HepG2 (cell line): ENCODE measurements around the gene HSDL1. TPM values are rescaled to one million over a fixed set of nuclear protein-coding genes. Genes with fewer than 3 reads are reported as not detected.

Source experiments
- ATF1 ChIP-seq: IDR thresholded peaks from 2 replicates; pipeline ENCODE4 v1.6.1; 2016; ENCODE audit warnings: mild to moderate bottlenecking, control low read depth
- BCL3 ChIP-seq: sonication (generic); formaldehyde crosslinking; IDR thresholded peaks from 2 replicates; pipeline ENCODE4 v1.5.1; 2020; ENCODE audit warnings: mild to moderate bottlenecking, missing genetic modification reagents, moderate library complexity
- FOXO1 ChIP-seq: sonication (generic); formaldehyde crosslinking; IDR thresholded peaks from 2 replicates; pipeline ENCODE4 v1.4.0; 2020; ENCODE audit warnings: missing genetic modification reagents
- GPN1 ChIP-seq: sonication (generic); formaldehyde crosslinking; IDR thresholded peaks from 2 replicates; pipeline ENCODE4 v1.5.1; 2020; ENCODE audit warnings: missing genetic modification reagents, borderline replicate concordance
- HMGXB4 ChIP-seq, 2 experiments: sonication (generic) in 1 of 2; formaldehyde crosslinking in 1 of 2; IDR thresholded peaks; 2 replicates each; pipeline versions ENCODE4 v1.4.0 to v1.6.1; 2018 to 2020; ENCODE audit warnings: missing genetic modification reagents in 2 of 2, borderline replicate concordance in 1 of 2, low read depth in 1 of 2, mild to moderate bottlenecking in 1 of 2, missing biosample characterization in 1 of 2
- HOXA5 ChIP-seq: sonication (generic); formaldehyde crosslinking; IDR thresholded peaks from 2 replicates; pipeline ENCODE4 v1.4.0; 2020; ENCODE audit warnings: missing genetic modification reagents
- MTA3 ChIP-seq: sonication (generic); formaldehyde crosslinking; IDR thresholded peaks from 2 replicates; pipeline ENCODE4 v1.4.0; 2020; ENCODE audit warnings: missing genetic modification reagents
- NCOA2 ChIP-seq: sonication (generic); formaldehyde crosslinking; IDR thresholded peaks from 2 replicates; pipeline ENCODE4 v1.8.0; 2022; ENCODE audit warnings: inconsistent platforms
- PTBP1 ChIP-seq: fragments of 200-400 bp; formaldehyde crosslinking; IDR thresholded peaks from 2 replicates; pipeline ENCODE4 v1.6.1; 2018; ENCODE audit warnings: low read length, low read depth; ENCODE audit not compliant: poor library complexity, severe bottlenecking
- RAD51 ChIP-seq: fragments of 450-650 bp; IDR thresholded peaks from 2 replicates; pipeline ENCODE4 v1.6.1; 2016; ENCODE audit warnings: borderline replicate concordance
- RFXAP ChIP-seq: sonication (generic); formaldehyde crosslinking; IDR thresholded peaks from 2 replicates; pipeline ENCODE4 v1.4.0; 2020; ENCODE audit warnings: missing genetic modification reagents, borderline replicate concordance
- TBL1XR1 ChIP-seq: fragments of 150-350 bp; IDR thresholded peaks from 2 replicates; pipeline ENCODE4 v1.6.1; 2014; ENCODE audit warnings: borderline replicate concordance, low read length; ENCODE audit not compliant: partially characterized antibody
- THRA ChIP-seq: sonication (generic); formaldehyde crosslinking; IDR thresholded peaks from 2 replicates; pipeline ENCODE4 v1.4.0; 2020; ENCODE audit warnings: missing genetic modification reagents, borderline replicate concordance
- ZBTB44 ChIP-seq: sonication (generic); formaldehyde crosslinking; IDR thresholded peaks from 2 replicates; pipeline ENCODE4 v1.4.0; 2020; ENCODE audit warnings: missing genetic modification reagents
- ZMYM4 ChIP-seq: sonication (generic); formaldehyde crosslinking; IDR thresholded peaks from 2 replicates; pipeline ENCODE4 v1.8.1; 2023; ENCODE audit warnings: mild to moderate bottlenecking, missing genetic modification reagents
- ZNF30 ChIP-seq: sonication (generic); formaldehyde crosslinking; IDR thresholded peaks from 2 replicates; pipeline ENCODE4 v1.5.0; 2020; ENCODE audit warnings: mild to moderate bottlenecking, missing genetic modification reagents
- ZNF383 ChIP-seq: sonication (generic); formaldehyde crosslinking; IDR thresholded peaks from 2 replicates; pipeline ENCODE4 v1.4.0; 2020; ENCODE audit warnings: missing genetic modification reagents, mild to moderate bottlenecking, borderline replicate concordance
- ZNF546 ChIP-seq: sonication (generic); formaldehyde crosslinking; conservative IDR thresholded peaks from 2 replicates; pipeline ENCODE4 v1.8.1; 2023; ENCODE audit warnings: mild to moderate bottlenecking, missing genetic modification reagents
- ZNF652 ChIP-seq: IDR thresholded peaks from 2 replicates; pipeline ENCODE4 v1.6.1; 2016; ENCODE audit warnings: low read depth, borderline replicate concordance
- ZNF879 ChIP-seq: sonication (generic); formaldehyde crosslinking; IDR thresholded peaks from 2 replicates; pipeline ENCODE4 v1.8.1; 2023; ENCODE audit warnings: missing genetic modification reagents
- polyA plus RNA-seq, 8 experiments: library from polyadenylated mRNA; depleted of rRNA in 3 of 8; stranded (reverse) in 7 of 8; unstranded in 1 of 8; fragments of >200 nt; fragmentation: Illumina TruSeq in 4 of 8; extraction: Trizol in 4 of 8; gene quantifications; 2 replicates each; pipeline versions ENCODE4 v1.2.1 to v1.2.3, GENCODE V29; 2011 to 2016; ENCODE audit warnings: low read depth in 4 of 8, missing spikeins in 1 of 8, mixed read lengths in 1 of 8; ENCODE audit not compliant: insufficient read depth in 1 of 8
- total RNA-seq, 5 experiments: library from RNA; depleted of rRNA; stranded (reverse); fragments of >200 nt; fragmentation: Illumina TruSeq; extraction: Trizol; gene quantifications; 2 replicates each; pipeline ENCODE4 v1.2.3, GENCODE V29; 2016; ENCODE audit warnings: low read depth in 1 of 5

HSDL1 gene
- total and polyA plus RNA-seq, 2 of the 13 experiments (the other 11 are each of a cell fraction or from before 2014, with no cell fraction given), result 49.2 to 49.7 TPM

- no peak for TF ChIP-seq BCL3 (CRISPR knock-in tag)
- no peak for TF ChIP-seq ZNF546 (CRISPR knock-in tag)
- no peak for TF ChIP-seq HOXA5 (CRISPR knock-in tag)
- no peak for TF ChIP-seq ZBTB44 (CRISPR knock-in tag)
- TF ChIP-seq TBL1XR1, result no peak
- TF ChIP-seq FOXO1 (CRISPR knock-in tag), result peak; percentile 76; the same call in 1 of the 2 replicates
- TF ChIP-seq RAD51, result no peak
- TF ChIP-seq PTBP1, result no peak
- no peak for TF ChIP-seq MTA3 (CRISPR knock-in tag)
- peak; percentile 70; the same call in 1 of the 2 replicates for TF ChIP-seq THRA
- TF ChIP-seq ATF1 (CRISPR knock-in tag), result 0 out of 2 replicates have a peak, but pooled peaks have one; percentile 26
- no peak for TF ChIP-seq ZNF879 (CRISPR knock-in tag)
- no peak for TF ChIP-seq RFXAP (CRISPR knock-in tag)
- TF ChIP-seq HMGXB4 (CRISPR knock-in tag; IDR thresholded peaks at IDR 0.05; ENCODE audit: borderline replicate concordance in 1 of 2, low read depth in 1 of 2), result no peak
- peak; percentile 62 for TF ChIP-seq ZMYM4
- peak; percentile 81 for TF ChIP-seq NCOA2 (CRISPR knock-in tag)
- no peak for TF ChIP-seq ZNF383 (CRISPR knock-in tag)
- no peak for TF ChIP-seq GPN1 (CRISPR knock-in tag)
- peak; percentile 16; the same call in 1 of the 2 replicates for TF ChIP-seq ZNF652 (CRISPR knock-in tag)
- no peak for TF ChIP-seq ZNF30 (CRISPR knock-in tag)
Observed at GRCh38 chr16:84096447-84097005, 48.5 kb downstream of the HSDL1 start (continued).
